ENCODE data around the gene LSM7.

Gene LSM7

GRCh38 chr19:2274185-2274711 is 54.1 kb downstream of the LSM7 start:
- peak overlapping the region; percentile 56 to 88 (median 87) for H3K27ac Mint-ChIP-seq
- H3K9me3 Mint-ChIP-seq = no peaks in the 10 kb centered on the region
- peak overlapping the region; percentile 26 to 70 (median 39) for H3K4me3 Mint-ChIP-seq
- H3K27me3 Mint-ChIP-seq (ENCODE audit: low read depth) = peaks cover 5% of the 10 kb centered on the region
- TF ChIP-seq, protein P1, sequence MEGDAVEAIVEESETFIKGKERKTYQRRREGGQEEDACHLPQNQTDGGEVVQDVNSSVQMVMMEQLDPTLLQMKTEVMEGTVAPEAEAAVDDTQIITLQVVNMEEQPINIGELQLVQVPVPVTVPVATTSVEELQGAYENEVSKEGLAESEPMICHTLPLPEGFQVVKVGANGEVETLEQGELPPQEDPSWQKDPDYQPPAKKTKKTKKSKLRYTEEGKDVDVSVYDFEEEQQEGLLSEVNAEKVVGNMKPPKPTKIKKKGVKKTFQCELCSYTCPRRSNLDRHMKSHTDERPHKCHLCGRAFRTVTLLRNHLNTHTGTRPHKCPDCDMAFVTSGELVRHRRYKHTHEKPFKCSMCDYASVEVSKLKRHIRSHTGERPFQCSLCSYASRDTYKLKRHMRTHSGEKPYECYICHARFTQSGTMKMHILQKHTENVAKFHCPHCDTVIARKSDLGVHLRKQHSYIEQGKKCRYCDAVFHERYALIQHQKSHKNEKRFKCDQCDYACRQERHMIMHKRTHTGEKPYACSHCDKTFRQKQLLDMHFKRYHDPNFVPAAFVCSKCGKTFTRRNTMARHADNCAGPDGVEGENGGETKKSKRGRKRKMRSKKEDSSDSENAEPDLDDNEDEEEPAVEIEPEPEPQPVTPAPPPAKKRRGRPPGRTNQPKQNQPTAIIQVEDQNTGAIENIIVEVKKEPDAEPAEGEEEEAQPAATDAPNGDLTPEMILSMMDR (IDR thresholded peaks at IDR 0.05; ENCODE audit: unreplicated experiment in 3 of 3) = no peak
- H3K36me3 Mint-ChIP-seq (ENCODE audit: low read depth) = peaks cover 25% of the 10 kb centered on the region
- H3K4me1 Mint-ChIP-seq = peaks cover 26% of the 10 kb centered on the region

DNA sequence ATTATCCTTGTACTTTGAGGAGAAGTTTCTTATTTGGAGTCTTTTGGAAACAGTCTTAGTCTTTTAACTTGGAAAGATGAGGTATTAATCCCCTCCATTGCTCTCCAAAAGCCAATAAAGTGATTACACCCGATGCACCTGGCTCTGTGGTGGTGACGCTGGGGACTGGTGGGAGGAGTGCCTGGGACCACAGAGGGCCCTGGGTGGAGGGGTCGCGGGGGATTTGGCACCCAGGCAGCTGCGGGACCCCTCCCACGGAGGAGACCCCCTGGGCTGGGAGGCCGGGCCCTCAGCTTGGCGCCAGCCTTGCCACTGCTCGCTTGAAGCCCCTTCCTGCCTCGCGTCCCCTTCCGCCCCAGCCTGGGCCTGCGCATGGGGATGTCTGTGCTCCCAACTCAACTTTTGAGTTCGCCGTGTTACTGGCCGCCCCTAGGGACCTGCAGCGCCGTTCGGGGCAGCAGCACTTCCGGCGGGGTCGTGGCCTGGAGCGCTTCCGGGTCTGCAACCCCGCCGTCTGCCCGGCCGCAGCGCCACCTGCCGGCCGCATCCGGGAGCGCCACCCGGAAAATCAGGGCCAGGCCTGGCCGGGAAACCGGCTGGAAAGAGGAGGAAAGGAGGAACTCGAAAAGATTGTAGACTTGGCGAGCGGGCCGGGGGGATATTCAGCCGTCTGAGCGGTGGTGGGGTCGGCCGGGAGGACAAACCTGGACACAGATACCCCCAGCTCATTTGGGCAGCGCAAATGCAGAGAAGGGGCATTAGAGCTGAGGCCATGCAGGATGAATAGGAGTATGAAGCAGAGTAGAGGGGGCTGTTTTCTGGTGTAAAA is 54.8 kb downstream of the LSM7 start:
- Mint-ChIP-seq H3K27ac (peak overlapping the region; percentile 56 to 88 (median 87)), H3K36me3 (ENCODE audit: low read depth) (peaks cover 25% of the 10 kb centered on the region), H3K4me1 (peaks cover 26% of the 10 kb centered on the region), H3K27me3 (ENCODE audit: low read depth) (no peaks in the 10 kb centered on the region), H3K4me3 (peak overlapping the region; percentile 70 to 83 (median 77)), H3K9me3 (no peaks in the 10 kb centered on the region)
- TF ChIP-seq, protein P1 (IDR thresholded peaks at IDR 0.05; ENCODE audit: unreplicated experiment in 3 of 3) = peak; percentile 93 to 98 (median 94)
